ENCODE results near the gene RUNX2.

GRCh38 chr6:45624228-45624627 is 296.1 kb downstream of the RUNX2 start:
- TF ChIP-seq CTCF (IDR thresholded peaks at IDR 0.05) = no peak
- no peak for TF ChIP-seq POLR2A (IDR thresholded peaks at IDR 0.05)

Data from testis (tissue), 2 donors.